Trophoblast cell (in vitro differentiated cells and primary cell): ENCODE results near the gene SNTN.
"Not testable (repeated sequence)": the region's sequence is repeated elsewhere in the genome, so short reads cannot be mapped to it uniquely, and the experiment has no call there.

Source experiments
- DNase-seq, 2 donors: peaks; one replicate each; pipeline ENCODE4 v3.0.0-alpha.2; 2016
- H2AFZ ChIP-seq: 2 replicates; pipeline ENCODE4 v1.6.1; 2013; ENCODE audit warnings: low read length, moderate library complexity, mild to moderate bottlenecking; ENCODE audit not compliant: insufficient read depth, poor library complexity
- H2AK5ac ChIP-seq: 2 replicates; pipeline ENCODE4 v1.6.1; 2013; ENCODE audit warnings: mild to moderate bottlenecking, low read length
- H2BK120ac ChIP-seq: 2 replicates; pipeline ENCODE4 v1.6.1; 2013; ENCODE audit warnings: low read length, mild to moderate bottlenecking, moderate library complexity; ENCODE audit not compliant: insufficient read depth, poor library complexity
- H2BK12ac ChIP-seq: 2 replicates; pipeline ENCODE4 v1.6.1; 2013; ENCODE audit warnings: mild to moderate bottlenecking, low read length, moderate library complexity
- H2BK5ac ChIP-seq: 2 replicates; pipeline ENCODE4 v1.6.1; 2013; ENCODE audit warnings: low read length, low read depth, moderate library complexity, mild to moderate bottlenecking; ENCODE audit not compliant: poor library complexity
- H3K14ac ChIP-seq: 2 replicates; pipeline ENCODE4 v1.6.1; 2013; ENCODE audit warnings: mild to moderate bottlenecking, low read length
- H3K18ac ChIP-seq: 2 replicates; pipeline ENCODE4 v1.6.1; 2013; ENCODE audit warnings: mild to moderate bottlenecking, low read length
- H3K23ac ChIP-seq: 2 replicates; pipeline ENCODE4 v1.6.1; 2013; ENCODE audit warnings: low read length
- H3K27ac ChIP-seq: 2 replicates; pipeline ENCODE4 v1.5.1; 2013; ENCODE audit warnings: low read depth, mild to moderate bottlenecking, inconsistent platforms, low read length, moderate library complexity
- H3K27me3 ChIP-seq: 2 replicates; pipeline ENCODE4 v1.6.1; 2013; ENCODE audit warnings: inconsistent platforms, mild to moderate bottlenecking, low read length, moderate library complexity; ENCODE audit not compliant: insufficient read depth
- H3K36me3 ChIP-seq, 2 experiments: 1 replicate in 1 of 2; 2 replicates in 1 of 2; pipeline ENCODE4 v1.6.1; 2013; ENCODE audit warnings: low read length in 2 of 2, mild to moderate bottlenecking in 2 of 2, moderate library complexity in 1 of 2; ENCODE audit not compliant: insufficient read depth in 2 of 2, control insufficient read depth in 1 of 2
- H3K4ac ChIP-seq: 2 replicates; pipeline ENCODE4 v1.6.1; 2013; ENCODE audit warnings: low read depth, mild to moderate bottlenecking, low read length, moderate library complexity
- H3K4me1 ChIP-seq, 2 experiments: 1 replicate in 1 of 2; 2 replicates in 1 of 2; pipeline ENCODE4 v1.6.1; 2013; ENCODE audit warnings: low read length in 2 of 2, mild to moderate bottlenecking in 2 of 2, moderate library complexity in 1 of 2; ENCODE audit not compliant: insufficient read depth in 2 of 2, control insufficient read depth in 1 of 2
- H3K4me2 ChIP-seq: 2 replicates; pipeline ENCODE4 v1.6.1; 2013; ENCODE audit warnings: inconsistent platforms, mild to moderate bottlenecking, low read length, moderate library complexity
- H3K4me3 ChIP-seq: 2 replicates; pipeline ENCODE4 v1.5.1; 2013; ENCODE audit warnings: mild to moderate bottlenecking, low read depth, low read length, inconsistent platforms
- H3K79me1 ChIP-seq: one replicate; pipeline ENCODE4 v1.6.1; 2013; ENCODE audit warnings: low read length
- H3K79me2 ChIP-seq: 2 replicates; pipeline ENCODE4 v1.6.1; 2013; ENCODE audit warnings: low read length, mild to moderate bottlenecking; ENCODE audit not compliant: control insufficient read depth, insufficient read depth, poor library complexity
- H3K9ac ChIP-seq: 2 replicates; pipeline ENCODE4 v1.6.1; 2013; ENCODE audit warnings: mild to moderate bottlenecking, low read length
- H3K9me3 ChIP-seq: 2 replicates; pipeline ENCODE4 v1.6.1; 2013; ENCODE audit warnings: low read depth, mild to moderate bottlenecking, control low read depth, inconsistent platforms, low read length; ENCODE audit not compliant: insufficient read depth
- H4K12ac ChIP-seq: 2 replicates; pipeline ENCODE4 v1.6.1; 2013; ENCODE audit warnings: low read depth, mild to moderate bottlenecking, low read length, moderate library complexity
- H4K8ac ChIP-seq: 2 replicates; pipeline ENCODE4 v1.6.1; 2013; ENCODE audit warnings: low read depth, mild to moderate bottlenecking, low read length, moderate library complexity
- H4K91ac ChIP-seq: one replicate; pipeline ENCODE4 v1.6.1; 2013; ENCODE audit warnings: low read depth, mild to moderate bottlenecking, low read length, moderate library complexity
- WGBS: extraction: QIAGEN DNeasy Blood & Tissue Kit; methylation state at CpG from one replicate; pipeline ENCODE4 v1.1.7; 2013; ENCODE audit warnings: missing lambda C conversion rate; ENCODE audit not compliant: insufficient read length, insufficient coverage; ENCODE audit errors: extremely low coverage; 5-methylcytosine and 5-hydroxymethylcytosine counted together

Gene SNTN

DNA sequence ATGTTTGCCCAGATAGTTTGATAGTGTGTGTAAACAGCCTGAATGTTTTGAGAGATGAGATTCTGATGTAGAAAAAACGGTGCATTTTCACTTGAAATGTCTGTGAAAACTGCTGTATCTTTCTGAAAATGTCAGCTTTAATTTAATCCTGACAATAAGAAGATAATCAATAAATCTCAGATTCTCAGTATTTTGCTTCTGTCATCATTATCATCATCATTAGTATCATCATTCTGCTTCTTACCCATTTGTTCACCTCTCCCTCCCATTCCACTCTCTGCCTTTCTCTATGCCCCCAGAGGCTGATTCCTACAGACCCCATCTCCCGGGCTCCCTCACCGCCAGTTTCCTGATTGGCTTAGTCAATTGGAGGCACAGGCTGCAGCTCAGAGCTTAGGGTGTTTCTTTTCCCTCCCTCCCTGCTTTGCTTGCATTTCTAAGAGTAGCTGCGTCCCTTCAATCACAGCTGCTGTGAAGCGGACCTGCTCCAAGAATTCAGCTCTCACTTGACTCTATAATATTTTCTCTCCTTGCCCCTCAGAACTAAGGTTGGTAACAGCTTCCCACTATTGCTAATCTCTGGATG is 8.2 kb upstream of the SNTN start:
- no peak overlapping the region for H2BK12ac ChIP-seq
- no peak overlapping the region for H3K18ac ChIP-seq
- DNase-seq = no peak

GRCh38 chr3:63644928-63645781 is 7.3 kb upstream of the SNTN start:
- not testable (repeated sequence) for H4K91ac ChIP-seq, H3K9me3 ChIP-seq, H3K4ac ChIP-seq, H2BK5ac ChIP-seq, H4K8ac ChIP-seq, H4K12ac ChIP-seq, H2BK120ac ChIP-seq, H3K36me3 ChIP-seq, H3K9ac ChIP-seq, H3K27ac ChIP-seq, H3K23ac ChIP-seq, H3K79me1 ChIP-seq, H2AFZ ChIP-seq, H2AK5ac ChIP-seq, H3K27me3 ChIP-seq, H3K79me2 ChIP-seq, H3K4me1 ChIP-seq, H2BK12ac ChIP-seq, H3K14ac ChIP-seq, H3K18ac ChIP-seq
- peak in 1 of 2 donors; percentile 33 for DNase-seq
- no CpG with 5 or more reads among the region's 25 CpGs for WGBS
- Histone ChIP-seq H3K4me3 (peak overlapping the region; percentile 38), H3K4me2 (peak overlapping the region; percentile 52)

More for the DNA sequence above, 8.2 kb upstream of the SNTN start:
- Histone ChIP-seq H2BK5ac (no peak overlapping the region), H3K27me3 (no peaks in the 10 kb centered on the region), H2BK120ac (no peak overlapping the region), H4K91ac (no peak overlapping the region), H2AFZ (no peak overlapping the region), H2AK5ac (no peak overlapping the region), H3K79me1 (no peaks in the 10 kb centered on the region), H3K27ac (no peak overlapping the region), H3K14ac (no peak overlapping the region), H3K4me2 (no peak overlapping the region), H3K9ac (no peak overlapping the region), H3K9me3 (no peaks in the 10 kb centered on the region), H3K4me1 (no peaks in the 10 kb centered on the region), H3K4ac (no peak overlapping the region), H3K4me3 (no peak overlapping the region), H4K12ac (no peak overlapping the region), H3K23ac (no peak overlapping the region), H3K36me3 (no peaks in the 10 kb centered on the region), H3K79me2 (no peaks in the 10 kb centered on the region), H4K8ac (no peak overlapping the region)
- no CpG with 5 or more reads among the region's 5 CpGs for WGBS

DNA sequence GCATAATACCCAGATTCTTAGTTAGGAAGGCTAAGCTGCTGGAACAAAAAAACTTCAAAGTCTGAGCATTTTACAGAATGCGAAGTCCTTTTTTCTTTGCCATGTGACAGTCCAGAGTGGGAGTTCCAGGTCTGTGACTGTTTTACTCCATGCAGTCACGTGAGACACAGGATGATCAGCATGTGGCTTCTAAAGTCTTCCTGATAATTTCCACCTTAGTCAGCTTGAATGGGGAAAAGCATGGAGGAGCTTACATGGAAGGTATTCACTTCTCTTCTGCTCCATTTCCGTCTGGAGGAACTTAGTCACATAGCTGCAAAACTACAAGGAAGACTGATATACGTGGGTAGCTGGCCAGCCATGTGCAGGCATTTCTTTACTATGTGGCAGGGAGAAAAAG is 1.7 kb downstream of the SNTN start:
- no CpG with 5 or more reads among the region's 4 CpGs for WGBS
- Histone ChIP-seq H3K14ac (no peak overlapping the region), H3K4me1 (no peaks in the 10 kb centered on the region), H3K18ac (no peak overlapping the region), H3K4me3 (no peak overlapping the region), H3K4ac (no peak overlapping the region), H3K79me2 (no peaks in the 10 kb centered on the region), H3K79me1 (no peaks in the 10 kb centered on the region), H2BK12ac (no peak overlapping the region), H4K12ac (no peak overlapping the region), H3K9ac (no peak overlapping the region), H3K9me3 (no peaks in the 10 kb centered on the region), H3K27ac (no peak overlapping the region), H2AK5ac (no peak overlapping the region), H3K27me3 (no peaks in the 10 kb centered on the region), H3K23ac (no peak overlapping the region), H3K4me2 (no peak overlapping the region), H2AFZ (no peak overlapping the region), H4K8ac (no peak overlapping the region), H2BK120ac (no peak overlapping the region), H4K91ac (no peak overlapping the region), H2BK5ac (no peak overlapping the region), H3K36me3 (no peaks in the 10 kb centered on the region)
- DNase-seq = peak; percentile 14 to 76

GRCh38 chr3:63654931-63655330 is 2.5 kb downstream of the SNTN start:
- H3K9ac ChIP-seq = no peak overlapping the region
- peak in 1 of 2 donors; percentile 53 for DNase-seq
- H4K12ac ChIP-seq = no peak overlapping the region
- H2BK12ac ChIP-seq = no peak overlapping the region
- H2AFZ ChIP-seq = no peak overlapping the region
- H4K8ac ChIP-seq = no peak overlapping the region
- no peak overlapping the region for H2BK120ac ChIP-seq
- no peaks in the 10 kb centered on the region for H3K4me1 ChIP-seq
- H3K27me3 ChIP-seq = no peaks in the 10 kb centered on the region
- H3K4ac ChIP-seq = no peak overlapping the region
- no peak overlapping the region for H4K91ac ChIP-seq
- H2AK5ac ChIP-seq = no peak overlapping the region
- H3K36me3 ChIP-seq = no peaks in the 10 kb centered on the region
- H3K18ac ChIP-seq = no peak overlapping the region
- WGBS = no CpG with 5 or more reads among the region's 5 CpGs
- no peak overlapping the region for H3K14ac ChIP-seq
- H3K27ac ChIP-seq = no peak overlapping the region
- H2BK5ac ChIP-seq = no peak overlapping the region
- H3K4me3 ChIP-seq = no peak overlapping the region
- H3K4me2 ChIP-seq = no peak overlapping the region
- no peaks in the 10 kb centered on the region for H3K9me3 ChIP-seq
- no peaks in the 10 kb centered on the region for H3K79me2 ChIP-seq
- H3K23ac ChIP-seq = no peak overlapping the region
- H3K79me1 ChIP-seq = no peaks in the 10 kb centered on the region
